ENCODE data around the gene SAFB. TPM values are rescaled to one million over a fixed set of nuclear protein-coding genes. Genes with fewer than 3 reads are reported as not detected.

The SAFB gene
- total and polyA plus RNA-seq, 2 of the 4 experiments (the other 2 are of a cell fraction), result 18.5 to 41.2 TPM

GRCh38 chr19:5621311-5621944 is 1.5 kb upstream of the SAFB start:
- POLR2A ChIA-PET (ENCODE audit: unreplicated experiment), result no interaction called here
- Histone ChIP-seq H3K4me3 (ENCODE audit: insufficient read depth, low read depth, low read length) (peak overlapping the region; percentile 63), H4K91ac (ENCODE audit: insufficient read depth, low read depth, low read length) (peak overlapping the region; percentile 23; the same call in 1 of the 2 replicates), H4K8ac (ENCODE audit: low read depth in 2 of 2, low read length in 2 of 2) (no peak overlapping the region; a peak in 1 of 4 replicates), H3K9ac (ENCODE audit: low read depth, low read length) (peak overlapping the region; percentile 70), H3K36me3 (ENCODE audit: control insufficient read depth, insufficient read depth, low read length) (peaks cover 32% of the 10 kb centered on the region), H2AK9ac (replicated peaks; ENCODE audit: low read depth, low read length, poor library complexity) (peak overlapping the region; percentile 98), H3K4ac (ENCODE audit: low read depth, low read length) (peak overlapping the region; percentile 9; the same call in 1 of the 2 replicates), H3K9me1 (ENCODE audit: insufficient read depth, low read length) (peaks cover 12% of the 10 kb centered on the region), H4K5ac (ENCODE audit: low read depth, low read length) (no peak overlapping the region), H3K9me3 (ENCODE audit: control insufficient read depth, insufficient read depth, low read length) (no peaks in the 10 kb centered on the region), H3K27ac (ENCODE audit: insufficient read depth, low read length) (peak overlapping the region; percentile 73), H3K4me1 (ENCODE audit: control insufficient read depth, insufficient read depth, low read length) (peaks cover 14% of the 10 kb centered on the region), H3K23ac (ENCODE audit: low read depth, low read length) (peak overlapping the region; percentile 64), H3K79me1 (ENCODE audit: low read depth in 1 of 2, low read length in 2 of 2) (peaks cover 26 to 59% of the 10 kb centered on the region in 2 experiments), H2AK5ac (ENCODE audit: low read depth, low read length) (peak overlapping the region; percentile 51), H3K27me3 (ENCODE audit: control insufficient read depth, insufficient read depth, low read length) (no peaks in the 10 kb centered on the region), H2BK15ac (ENCODE audit: low read depth, low read length) (no peak overlapping the region), H2BK20ac (ENCODE audit: low read depth, low read length) (no peak overlapping the region), H4K20me1 (ENCODE audit: insufficient read depth, low read length) (peaks cover 58% of the 10 kb centered on the region), H2AFZ (replicated peaks; ENCODE audit: low read length, poor library complexity) (peak overlapping the region; percentile 97), H2BK5ac (ENCODE audit: low read depth, low read length, poor library complexity, severe bottlenecking) (no peak overlapping the region), H2BK120ac (ENCODE audit: low read depth, low read length) (no peak overlapping the region), H3K18ac (ENCODE audit: low read depth, low read length) (no peak overlapping the region), H3K4me2 (ENCODE audit: low read depth, low read length) (peak overlapping the region; percentile 83), H3K56ac (ENCODE audit: extremely low read depth, insufficient read depth, low read length) (no peak overlapping the region), H3K14ac (replicated peaks; ENCODE audit: low read depth, low read length) (peak overlapping the region; percentile 27)
- in situ Hi-C loops (cut with MboI; ENCODE audit: low sequenced_read_pairs), result no loop called here
- CTCF ChIA-PET, result interaction anchor here (0.5 kb wide), 1 partner anchor 66 kb away, joined by 3 read pairs; no protein-coding TSS in a partner anchor
- DNase-seq, result no peak
- no CpG with 5 or more reads among the region's 14 CpGs for WGBS, 2 experiments (ENCODE audit: extremely low coverage in 2 of 2, insufficient read length in 1 of 2)
- dilution Hi-C loops (cut with HindIII; ENCODE audit: low sequenced_read_pairs, unreplicated experiment), result no loop called here
- intact Hi-C loops (cut with micrococcal nuclease), result loop anchor here (5.0 kb wide), 1 partner anchor 46 kb away; no protein-coding TSS in a partner anchor
- no peak for ATAC-seq (ENCODE audit: low read depth)
- no peak for TF ChIP-seq BHLHE40 (IDR thresholded peaks at IDR 0.05; ENCODE audit: low read depth, low read length)
- no peak for TF ChIP-seq CHD1 (IDR thresholded peaks at IDR 0.05; ENCODE audit: low read depth, low read length)
- TF ChIP-seq POLR2A (IDR thresholded peaks at IDR 0.05; ENCODE audit: low read depth, low read length), result no peak
- TF ChIP-seq CTCF (conservative IDR thresholded peaks at IDR 0.05; ENCODE audit: low read depth, low read length), result no peak
- no peak for TF ChIP-seq USF2 (IDR thresholded peaks at IDR 0.05; ENCODE audit: low read depth, low read length)
- no peak for TF ChIP-seq CEBPB (IDR thresholded peaks at IDR 0.05; ENCODE audit: low read depth, low read length)
- TF ChIP-seq MAFK (IDR thresholded peaks at IDR 0.05; ENCODE audit: low read depth, low read length), result no peak
- no peak for TF ChIP-seq MAZ (IDR thresholded peaks at IDR 0.05; ENCODE audit: borderline replicate concordance, low read depth, low read length)
- no peak for TF ChIP-seq ELK1 (IDR thresholded peaks at IDR 0.05; ENCODE audit: borderline replicate concordance, low read depth, low read length)
- TF ChIP-seq NFE2L2 (IDR thresholded peaks at IDR 0.05; ENCODE audit: low read depth, low read length), result no peak
- no peak for TF ChIP-seq MXI1 (IDR thresholded peaks at IDR 0.05; ENCODE audit: borderline replicate concordance, low read depth, low read length)
- no TSS peak for BruUV-seq (replicated peaks)
